ENCODE measurements around the gene SASH1. TPM values are rescaled to one million over a fixed set of nuclear protein-coding genes. Genes with fewer than 3 reads are reported as not detected.

Gene SASH1
- total RNA-seq, 4 donors from 2014 or later, result 142 to 214 (median 173) TPM

- ATAC-seq (ENCODE audit: low FRiP score) (no peak), DNase-seq (ENCODE audit: low spot score) (no peak)
- no peak for TF ChIP-seq CTCF (IDR thresholded peaks at IDR 0.05)
Observed at GRCh38 chr6:148561629-148562028, 219.0 kb downstream of the SASH1 start.

DNA sequence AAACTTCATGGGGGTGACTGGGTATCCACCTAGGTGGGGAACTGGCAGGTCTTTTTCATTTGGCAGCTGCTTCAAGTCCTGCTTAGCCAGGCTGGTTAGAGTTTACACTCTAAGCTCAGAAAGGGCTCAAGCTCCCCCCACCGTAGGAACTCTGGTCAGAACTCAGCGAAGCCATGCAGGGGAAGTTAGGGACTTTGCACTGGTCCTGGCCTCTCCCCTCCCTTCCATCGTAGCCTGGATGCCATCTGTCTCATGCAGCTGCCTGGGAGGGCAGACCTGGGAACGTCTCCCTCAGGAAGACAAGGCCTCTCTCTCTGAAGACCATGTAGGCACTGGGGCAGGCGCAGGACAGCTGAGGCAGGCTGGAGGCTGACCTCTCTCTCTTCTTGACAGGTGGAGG is 220.4 kb downstream of the SASH1 start:
- ATAC-seq (ENCODE audit: low FRiP score), result no peak
- no peak for DNase-seq (ENCODE audit: low spot score)
- no peak for TF ChIP-seq CTCF (IDR thresholded peaks at IDR 0.05)

DNA sequence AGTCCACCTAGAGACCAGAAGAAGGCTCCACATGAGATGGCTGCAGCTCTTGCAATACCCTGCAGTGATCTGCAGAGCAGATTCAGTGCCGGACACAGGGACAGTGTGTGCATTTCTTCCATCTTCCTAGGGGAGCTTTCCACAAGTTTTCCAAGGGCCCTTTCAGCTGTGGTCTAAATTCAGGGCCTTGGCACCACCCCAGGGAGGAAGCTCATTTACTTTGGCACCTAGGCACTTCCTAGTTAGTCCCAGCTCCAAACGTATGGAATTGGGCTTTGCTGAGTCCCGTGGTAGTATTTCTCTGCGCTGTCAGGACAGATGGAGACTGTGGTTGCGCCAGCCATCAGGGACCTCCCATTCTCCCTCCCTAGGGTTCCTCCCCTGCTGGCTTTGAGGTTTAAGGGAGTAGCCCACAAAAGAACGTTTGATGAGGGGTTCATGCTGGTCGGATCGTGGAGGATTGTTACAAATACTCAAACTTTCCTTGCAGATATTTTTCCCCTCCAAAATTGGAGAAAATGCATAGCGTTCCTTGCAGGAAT is 221.9 kb downstream of the SASH1 start:
- ATAC-seq (ENCODE audit: low FRiP score), result no peak
- TF ChIP-seq CTCF (IDR thresholded peaks at IDR 0.05), result no peak
- no peak for DNase-seq (ENCODE audit: low spot score)

GRCh38 chr6:148565321-148565926 is 222.8 kb downstream of the SASH1 start:
- DNase-seq (ENCODE audit: low spot score), result no peak
- ATAC-seq (ENCODE audit: low FRiP score), result no peak
- no peak for TF ChIP-seq CTCF (IDR thresholded peaks at IDR 0.05)

DNA sequence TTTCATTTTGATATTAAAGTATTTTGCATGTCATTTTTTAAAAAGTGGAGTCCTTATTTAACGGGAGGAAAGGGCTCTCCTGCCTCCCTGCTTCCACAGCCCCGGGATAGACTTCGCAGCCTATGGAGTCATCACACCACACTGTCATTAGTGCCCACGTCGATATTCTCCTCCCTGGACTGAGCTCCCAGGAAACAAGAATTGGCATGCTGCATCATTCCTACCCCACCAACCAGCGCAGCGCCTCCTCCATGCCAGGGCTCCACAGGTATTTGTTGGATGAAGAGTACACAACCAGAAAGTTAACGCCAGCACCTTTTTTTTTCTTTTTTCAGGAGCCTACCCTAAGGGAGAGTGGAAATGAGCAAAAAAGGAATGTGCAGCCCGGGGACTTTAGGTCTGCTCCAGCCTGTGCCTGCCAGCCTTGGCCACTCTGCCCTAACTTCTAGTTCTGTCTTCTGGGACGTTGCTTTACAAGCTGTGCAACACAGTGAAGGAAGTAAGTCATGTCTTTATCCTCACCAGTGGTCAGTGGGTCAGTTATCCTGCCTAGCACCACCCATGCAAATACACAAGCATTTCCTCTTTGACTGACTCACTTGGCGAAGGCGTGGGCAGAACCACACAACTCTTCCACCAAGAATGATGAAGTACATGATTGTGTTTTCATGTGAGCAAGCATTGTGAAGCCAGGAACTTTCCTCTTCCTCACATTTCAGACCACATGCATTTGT is 223.5 kb downstream of the SASH1 start:
- ATAC-seq (ENCODE audit: low FRiP score), result peak; percentile 83
- no peak for TF ChIP-seq CTCF (IDR thresholded peaks at IDR 0.05)

DNA sequence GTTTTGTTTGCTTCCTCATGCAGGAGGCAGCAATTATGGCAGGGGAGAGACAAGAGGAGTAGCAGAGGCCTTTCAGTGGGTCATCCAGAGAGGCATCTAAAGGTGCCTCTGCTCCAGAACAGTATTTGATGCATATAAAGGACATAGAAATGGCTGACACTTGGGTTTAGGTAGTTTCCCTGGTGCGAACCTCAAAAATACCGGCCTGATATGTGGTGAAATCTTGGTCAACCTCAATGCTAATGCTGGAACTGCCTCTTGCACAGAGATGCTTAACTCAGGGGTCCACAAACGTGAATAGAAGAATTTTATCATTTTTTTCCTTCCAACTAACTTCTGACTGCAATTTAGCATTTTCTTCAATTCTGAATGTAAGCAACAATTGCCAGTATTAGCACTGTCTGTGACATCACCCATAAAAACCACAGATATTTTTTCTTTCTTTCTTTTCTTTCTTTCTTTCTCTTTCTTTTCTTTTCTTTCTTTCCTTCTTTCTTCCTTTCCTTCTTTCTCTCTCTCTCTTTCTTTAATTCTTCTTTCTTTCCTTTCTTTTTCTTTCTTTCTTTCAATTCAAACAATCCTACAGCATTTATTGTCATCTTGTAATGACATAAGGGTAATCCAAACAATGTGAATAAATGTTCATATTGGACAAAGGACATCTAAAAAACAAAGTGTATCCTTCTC is 224.2 kb downstream of the SASH1 start:
- DNase-seq (ENCODE audit: low spot score) (no peak), ATAC-seq (ENCODE audit: low FRiP score) (no peak)
- no peak for TF ChIP-seq CTCF (IDR thresholded peaks at IDR 0.05)

More for the DNA sequence above, 223.5 kb downstream of the SASH1 start:
- DNase-seq (ENCODE audit: low spot score), result no peak
